ENCODE data around the gene RER1.

RER1 gene

DNA sequence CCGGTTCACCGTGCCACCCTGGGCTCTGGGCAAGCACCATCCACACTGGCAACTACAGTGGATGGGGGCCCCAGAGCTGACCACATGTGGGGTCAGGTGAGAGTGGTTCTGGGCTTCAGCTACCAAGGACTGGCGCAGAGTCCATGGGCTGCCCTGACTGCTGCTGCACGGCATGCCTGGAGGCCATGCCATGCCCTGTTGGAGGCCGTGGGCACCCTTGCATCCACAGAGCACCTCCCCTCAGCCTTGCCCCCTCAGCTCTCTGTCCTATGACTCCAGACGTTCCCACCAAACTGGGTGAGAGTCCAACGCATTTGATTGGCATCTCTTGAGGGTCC is 15.7 kb upstream of the RER1 start:
- no peak for DNase-seq (ENCODE audit: low read depth)

DNA sequence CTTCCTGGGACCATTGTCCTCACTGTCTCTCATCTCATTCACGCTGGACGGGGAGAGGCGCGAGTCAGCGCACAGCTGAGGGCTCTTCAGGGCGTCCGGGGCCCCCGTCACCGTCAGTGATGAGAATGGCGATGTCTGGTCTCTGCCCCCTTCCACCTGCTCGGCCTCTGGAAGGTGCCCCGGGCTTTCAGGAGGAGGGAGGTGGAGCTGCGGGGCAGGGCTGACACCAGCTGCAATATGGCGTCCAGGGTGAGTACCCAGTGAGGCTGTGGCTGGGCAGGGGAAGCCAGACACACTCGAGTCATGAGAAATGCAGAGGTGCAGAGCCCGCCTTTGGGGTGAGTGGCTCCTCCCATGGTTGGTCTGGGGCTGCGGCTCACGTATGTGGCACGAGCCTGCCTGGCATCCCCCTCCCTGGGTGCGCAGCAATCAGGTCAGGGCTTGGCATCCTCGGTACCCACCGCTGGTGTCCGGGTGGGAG is 15.3 kb upstream of the RER1 start:
- DNase-seq (ENCODE audit: low read depth) = no peak

DNA sequence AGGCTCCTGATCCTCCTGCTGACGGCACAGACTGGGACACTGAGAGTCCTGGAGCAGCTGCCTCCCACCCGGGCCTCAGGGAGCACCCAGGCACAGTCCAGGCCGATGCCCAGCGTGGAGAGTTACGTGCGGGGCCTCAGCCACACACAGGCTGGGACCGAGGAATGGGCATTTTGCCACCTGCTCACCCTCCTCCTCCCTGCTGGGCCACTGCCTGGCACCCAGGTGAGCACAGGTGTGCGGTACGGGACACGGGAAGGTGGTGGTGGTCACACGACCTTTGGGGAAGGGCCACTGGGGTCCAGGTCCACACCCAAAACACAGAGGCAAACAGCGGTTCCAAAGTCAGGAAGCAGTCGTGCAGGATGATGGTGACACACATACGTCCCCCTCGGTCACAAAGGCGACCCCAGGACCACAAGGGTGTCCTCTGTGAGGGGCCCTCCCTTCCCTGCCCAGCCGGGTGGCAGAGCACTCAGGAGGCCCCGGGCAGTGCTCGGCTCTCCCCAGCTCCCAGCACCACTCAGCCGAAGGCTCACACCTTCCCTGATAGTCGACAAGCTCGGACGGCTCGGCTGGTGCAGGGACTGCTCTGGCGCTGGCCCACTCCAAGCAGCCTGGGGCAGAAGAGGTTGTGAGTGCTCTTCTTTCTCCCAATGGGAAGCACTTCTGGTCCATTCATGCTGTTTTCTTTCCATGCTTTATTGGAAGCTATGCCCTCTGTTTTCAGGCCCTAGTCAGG is 14.5 kb upstream of the RER1 start:
- DNase-seq (ENCODE audit: low read depth) = no peak

DNA sequence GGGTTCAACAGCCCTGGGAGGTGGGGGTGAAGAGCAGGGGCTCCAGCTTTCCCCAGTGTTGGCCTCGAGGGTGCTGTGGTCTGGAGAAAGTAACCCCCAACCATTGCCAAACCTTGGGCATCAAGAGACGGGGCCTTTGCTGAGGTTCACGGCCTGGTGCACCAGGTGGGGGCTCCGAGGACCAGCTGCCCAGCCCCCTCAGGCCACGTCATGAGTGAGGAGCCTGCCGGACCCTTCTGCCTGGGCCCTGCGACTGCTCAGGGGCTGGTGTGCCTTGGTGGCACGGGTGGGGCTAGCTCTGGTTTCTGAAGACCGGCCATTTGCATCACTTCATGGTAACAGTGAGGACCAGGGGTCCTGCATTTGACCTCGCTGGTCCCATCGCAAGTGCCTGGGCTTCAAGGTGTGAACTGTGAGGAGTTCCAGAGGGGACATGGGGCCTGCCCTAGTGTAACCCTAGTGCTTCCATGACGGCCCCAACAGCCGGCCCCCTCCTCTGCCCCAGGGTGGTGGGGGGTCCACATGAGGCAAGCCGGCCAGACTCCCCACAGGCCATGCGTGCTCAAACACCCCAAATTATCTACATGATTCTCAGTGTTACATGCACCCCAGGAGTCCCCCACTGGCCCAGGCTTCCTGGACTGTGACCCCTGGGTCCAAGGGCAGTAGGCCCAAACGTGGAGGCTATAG is 13.7 kb upstream of the RER1 start:
- no peak for DNase-seq (ENCODE audit: low read depth)

DNA sequence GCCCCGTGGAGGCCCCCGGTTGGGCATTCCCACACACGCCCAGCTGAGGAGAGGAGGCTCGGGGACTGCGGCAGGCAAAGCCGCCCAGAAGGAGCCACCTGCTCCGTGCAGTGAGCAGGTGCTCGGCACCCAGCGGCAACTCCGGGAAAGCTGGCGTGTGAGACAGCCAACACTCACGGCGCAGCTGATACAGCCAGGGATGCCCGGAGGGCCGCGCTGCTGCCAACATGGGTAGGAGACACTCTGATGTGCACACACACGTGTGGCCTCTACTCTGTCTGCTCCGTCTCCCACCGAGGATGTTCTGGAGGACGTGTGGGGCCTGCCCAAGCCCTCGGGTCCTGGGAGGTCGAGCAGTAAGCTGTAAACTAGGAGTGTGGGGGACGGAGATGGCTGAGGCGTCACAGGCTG is 13.2 kb upstream of the RER1 start:
- DNase-seq (ENCODE audit: low read depth) = no peak

DNA sequence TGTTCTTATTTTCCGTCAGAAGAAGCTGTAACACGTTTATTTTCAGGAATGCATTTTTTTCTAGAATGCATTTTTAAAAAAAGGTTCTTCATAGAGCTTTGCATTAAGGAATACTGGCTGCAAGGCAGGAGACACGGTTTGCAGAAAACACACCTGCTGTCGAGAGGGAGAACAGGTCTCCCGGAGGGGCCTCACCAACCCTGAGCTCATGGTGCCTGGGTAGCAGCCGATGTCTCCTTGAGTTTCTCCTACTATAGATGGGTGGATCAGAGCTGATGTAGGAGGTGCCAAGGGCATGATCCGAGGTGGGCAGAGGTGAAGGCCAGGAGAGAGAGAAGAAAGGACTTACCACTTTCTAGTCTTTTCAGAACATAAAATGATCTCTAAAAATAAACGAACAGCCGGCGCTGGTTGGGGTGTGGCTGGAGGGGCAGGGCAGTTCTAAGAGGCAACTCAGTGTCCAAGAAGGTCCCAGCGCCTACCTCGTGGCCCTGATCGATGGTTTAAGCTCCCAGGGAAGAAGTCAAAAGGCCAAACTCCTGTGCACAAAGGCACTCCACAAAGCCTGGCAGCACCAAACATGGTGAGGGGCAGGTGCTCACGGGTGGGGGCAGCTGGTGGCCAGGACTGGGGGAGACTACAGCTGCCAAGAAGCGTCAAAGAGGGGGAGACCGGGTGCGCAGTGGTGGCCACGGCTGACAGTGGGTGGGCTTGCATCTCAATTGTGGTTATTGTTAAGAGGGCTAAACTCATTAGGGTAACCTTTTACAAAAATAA is 12.5 kb upstream of the RER1 start:
- DNase-seq (ENCODE audit: low read depth) = no peak

DNA sequence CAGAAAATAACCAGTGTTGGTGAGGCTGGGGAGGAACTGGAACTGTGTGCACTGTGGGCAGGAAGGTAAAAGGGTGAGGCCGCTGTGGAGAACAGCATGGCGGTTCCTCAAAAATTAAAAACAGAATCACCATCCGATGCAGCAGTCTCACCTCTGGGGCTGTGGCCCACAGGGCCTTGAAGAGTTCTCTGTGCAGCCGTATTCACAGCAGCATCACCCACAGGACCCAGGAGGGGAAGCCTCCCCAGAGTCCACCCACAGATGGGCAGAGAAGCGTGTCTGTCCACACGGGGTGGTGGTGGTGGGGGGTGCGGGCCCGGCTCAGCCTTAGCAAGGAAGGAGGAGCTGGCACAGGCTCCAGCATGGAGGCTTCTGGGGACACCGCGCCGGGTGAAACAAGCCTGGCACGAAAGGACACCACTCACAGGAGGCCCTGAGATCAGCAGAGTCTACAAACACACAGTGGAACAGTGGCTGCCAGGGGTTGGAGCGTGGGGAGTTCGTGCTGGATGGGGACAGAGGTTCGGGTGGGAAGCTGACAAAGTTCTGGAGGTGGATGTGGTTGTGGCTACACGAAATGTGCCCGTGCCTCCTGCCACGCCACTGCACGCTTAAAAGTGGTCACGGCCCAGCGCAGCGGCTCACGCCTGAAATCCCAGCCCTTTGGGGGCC is 11.8 kb upstream of the RER1 start:
- DNase-seq (ENCODE audit: low read depth) = no peak

DNA sequence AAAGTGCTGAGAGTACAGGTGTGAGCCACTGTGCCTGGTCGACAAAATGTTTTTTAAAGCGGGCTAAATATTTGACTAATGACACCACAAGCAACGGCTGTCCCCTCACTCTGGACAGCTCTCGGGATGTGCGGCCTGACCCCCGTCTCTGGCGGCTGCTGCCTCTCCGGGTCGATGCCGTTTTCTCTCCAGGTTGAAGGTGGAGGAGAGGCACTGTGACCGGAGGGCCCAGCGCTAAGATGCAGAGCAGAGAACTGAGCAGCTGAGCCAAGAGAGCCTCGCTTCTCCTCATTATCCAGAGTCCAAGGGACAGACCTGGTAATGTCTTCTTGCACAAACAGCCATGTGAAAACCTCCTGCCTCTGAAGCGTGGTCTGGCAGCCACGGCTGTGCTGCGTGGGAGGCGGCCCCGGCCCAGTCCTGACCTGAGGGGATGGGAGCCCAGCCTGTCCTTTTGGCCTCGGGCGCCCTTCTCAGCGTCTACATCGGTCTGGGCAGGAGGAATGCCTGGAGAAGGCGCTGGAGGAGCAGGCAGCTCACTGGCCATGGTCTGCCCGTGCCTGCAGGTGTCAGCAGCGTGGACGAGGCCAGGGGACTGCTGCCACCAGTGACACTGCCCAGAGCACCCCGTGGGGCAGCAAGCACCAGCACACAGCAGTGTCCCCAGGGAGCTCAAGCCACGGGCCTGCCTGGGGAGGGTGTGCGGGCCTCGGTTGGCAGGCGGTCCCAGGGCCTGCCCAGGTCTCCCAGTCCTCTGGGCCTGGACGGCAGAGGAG is 10.6 kb upstream of the RER1 start:
- DNase-seq (ENCODE audit: low read depth) = no peak

DNA sequence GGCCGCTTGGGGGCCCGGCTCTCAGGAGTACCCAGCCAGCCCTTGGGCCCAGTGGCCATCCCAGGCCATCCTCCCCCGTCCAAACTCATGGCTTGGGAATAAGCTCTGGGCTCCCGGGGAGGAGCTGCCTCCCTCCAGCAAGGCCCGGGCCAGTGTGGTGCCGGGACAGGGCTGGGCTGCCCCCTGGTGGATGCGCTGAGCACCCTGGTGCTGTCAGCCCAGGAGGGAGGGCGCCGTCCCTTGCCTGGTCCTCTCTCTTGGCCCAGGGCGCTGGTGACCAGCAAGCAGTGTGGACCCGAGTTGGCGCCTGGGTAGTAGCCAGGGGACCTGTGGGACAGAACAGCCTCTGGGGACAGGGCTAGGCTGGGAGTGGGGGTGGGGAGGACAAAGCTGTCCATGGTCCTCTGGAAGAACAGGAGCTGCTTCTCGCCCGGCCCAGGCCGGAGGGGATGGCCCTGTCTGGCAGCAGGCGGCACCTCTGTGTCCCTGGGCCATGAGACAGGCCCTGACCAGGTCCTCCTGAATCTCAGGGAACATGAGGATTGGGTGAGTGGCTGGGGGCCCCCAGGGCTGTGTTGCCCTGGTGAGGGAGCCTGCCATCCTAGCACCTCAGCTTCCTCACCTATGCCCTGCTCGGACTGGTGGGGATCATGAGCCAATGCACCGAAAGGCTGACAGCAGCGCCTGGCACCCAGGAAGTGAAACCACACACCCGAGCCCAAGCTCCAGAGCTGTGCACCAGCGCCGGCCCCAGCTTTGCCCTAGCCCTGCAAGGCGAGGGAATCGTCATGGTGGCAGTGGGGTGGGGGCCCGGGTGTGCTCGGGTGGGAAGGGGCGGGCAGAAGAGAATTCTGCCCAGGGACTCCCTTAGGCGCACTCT is 9.7 kb upstream of the RER1 start:
- DNase-seq (ENCODE audit: low read depth) = peak; percentile 64

DNA sequence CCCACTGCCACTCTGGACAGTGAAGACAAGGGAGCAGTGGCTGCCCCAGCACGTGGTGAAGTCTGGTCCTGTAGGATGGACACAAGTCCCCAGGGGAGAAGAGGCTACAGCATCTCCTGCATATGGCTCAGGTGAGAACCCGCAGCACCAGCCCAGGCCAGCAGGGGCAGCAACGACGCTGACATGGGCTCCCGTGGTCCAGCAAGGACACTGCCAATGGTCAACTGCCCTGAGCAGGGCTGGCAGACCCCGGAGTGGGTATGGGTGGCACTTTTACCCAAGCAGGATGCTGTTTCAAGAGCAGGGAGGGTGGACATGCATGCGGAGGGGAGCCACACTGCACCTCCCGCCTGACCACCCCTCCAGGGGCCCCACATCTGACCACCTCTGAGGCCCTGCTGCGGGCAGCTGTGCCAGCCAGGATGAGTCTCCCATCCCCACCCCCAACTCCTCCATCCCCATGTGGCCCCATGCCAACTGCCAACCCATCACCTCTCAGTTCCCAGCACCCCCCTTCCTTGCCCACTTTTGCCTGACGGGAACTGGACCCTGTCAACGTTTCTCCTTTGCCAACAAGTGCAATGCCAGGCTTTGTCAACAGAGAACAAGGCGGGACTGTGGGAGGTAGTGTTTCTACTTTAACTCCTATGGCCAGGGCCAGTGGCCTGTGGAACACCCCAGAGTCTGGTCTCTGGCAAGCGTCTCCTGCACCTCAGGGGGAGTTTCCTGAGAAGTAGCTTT is 8.8 kb upstream of the RER1 start:
- no peak for DNase-seq (ENCODE audit: low read depth)

DNA sequence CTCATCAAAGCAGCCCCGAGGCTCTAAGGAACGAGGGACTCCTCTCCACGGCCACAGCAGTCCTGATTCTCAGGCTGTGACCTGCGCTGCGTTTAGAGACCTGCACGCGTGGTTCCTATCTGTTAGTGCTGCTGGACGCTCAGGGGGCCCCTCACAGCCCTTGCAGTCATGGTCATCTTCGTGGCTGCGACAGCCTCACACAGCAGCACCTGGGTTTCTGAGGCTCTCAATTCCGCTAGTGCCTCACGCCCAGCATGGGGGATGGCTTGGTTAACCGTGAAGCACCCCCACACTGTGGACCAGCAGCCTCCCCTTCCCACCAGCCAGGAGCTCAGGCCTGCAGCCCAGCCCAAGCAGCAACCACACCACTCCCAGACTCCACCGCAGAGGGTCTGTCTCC is 8.1 kb upstream of the RER1 start:
- DNase-seq (ENCODE audit: low read depth) = no peak

DNA sequence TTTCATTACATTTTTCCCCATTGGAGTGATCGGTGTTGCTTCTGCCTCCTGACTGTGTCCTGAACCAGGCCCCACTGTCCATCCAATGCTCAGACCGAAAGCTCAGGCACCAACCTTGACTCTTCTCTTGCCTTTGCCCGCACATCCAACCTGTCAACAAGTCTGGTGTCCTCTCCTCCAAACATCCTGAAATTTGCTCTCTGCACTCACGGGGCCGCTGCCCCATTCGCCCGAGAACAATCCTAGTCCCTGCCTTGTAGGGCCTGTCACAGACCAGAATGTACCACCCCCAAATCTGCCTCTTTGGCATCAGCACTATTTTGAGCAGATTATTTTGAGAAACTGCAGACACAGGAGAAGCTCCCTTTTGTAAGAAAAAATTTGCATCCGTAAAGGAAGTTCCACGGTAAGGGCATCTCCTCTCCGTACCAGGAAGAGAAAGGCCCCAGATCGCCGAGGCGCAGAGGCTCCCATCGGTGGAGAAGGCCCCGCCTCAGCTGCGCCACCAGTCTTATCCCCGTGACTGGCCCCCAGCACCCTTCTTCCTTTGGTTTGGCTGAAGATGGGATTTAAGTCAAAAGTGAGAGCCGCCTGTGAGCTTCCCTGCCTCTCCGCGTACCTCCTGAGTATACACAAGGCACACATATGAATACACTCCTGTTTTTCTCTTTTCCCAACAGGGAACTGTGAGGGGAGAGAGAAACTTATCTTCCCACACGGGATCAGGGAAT is 7.3 kb upstream of the RER1 start:
- DNase-seq (ENCODE audit: low read depth) = no peak

DNA sequence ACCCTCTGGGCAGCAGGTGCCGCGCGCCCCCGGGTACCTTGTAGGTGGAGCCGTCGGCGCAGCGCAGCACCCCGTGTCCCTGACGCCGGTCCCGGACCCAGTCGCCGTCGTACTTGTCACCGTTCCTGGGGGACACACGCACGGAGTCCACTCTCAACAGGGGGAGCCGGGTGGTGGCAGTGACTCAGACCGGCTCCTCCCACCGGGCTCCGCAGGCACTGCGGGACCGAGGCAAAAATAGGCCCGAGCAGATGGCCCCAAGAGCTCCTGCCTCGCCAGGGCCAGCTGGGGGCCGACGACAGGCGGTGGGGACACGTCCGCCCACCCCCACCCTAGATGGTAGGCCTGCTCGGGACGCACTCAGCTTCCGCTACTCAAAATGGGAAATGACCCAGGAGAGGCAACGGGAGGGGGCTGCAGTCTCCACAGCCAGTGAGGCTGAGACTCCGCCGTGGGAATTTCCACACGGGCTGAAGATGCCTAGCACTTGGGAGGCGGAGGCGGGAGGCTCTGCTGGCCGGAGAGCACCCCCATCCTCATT is 6.6 kb upstream of the RER1 start:
- DNase-seq (ENCODE audit: low read depth) = no peak

DNA sequence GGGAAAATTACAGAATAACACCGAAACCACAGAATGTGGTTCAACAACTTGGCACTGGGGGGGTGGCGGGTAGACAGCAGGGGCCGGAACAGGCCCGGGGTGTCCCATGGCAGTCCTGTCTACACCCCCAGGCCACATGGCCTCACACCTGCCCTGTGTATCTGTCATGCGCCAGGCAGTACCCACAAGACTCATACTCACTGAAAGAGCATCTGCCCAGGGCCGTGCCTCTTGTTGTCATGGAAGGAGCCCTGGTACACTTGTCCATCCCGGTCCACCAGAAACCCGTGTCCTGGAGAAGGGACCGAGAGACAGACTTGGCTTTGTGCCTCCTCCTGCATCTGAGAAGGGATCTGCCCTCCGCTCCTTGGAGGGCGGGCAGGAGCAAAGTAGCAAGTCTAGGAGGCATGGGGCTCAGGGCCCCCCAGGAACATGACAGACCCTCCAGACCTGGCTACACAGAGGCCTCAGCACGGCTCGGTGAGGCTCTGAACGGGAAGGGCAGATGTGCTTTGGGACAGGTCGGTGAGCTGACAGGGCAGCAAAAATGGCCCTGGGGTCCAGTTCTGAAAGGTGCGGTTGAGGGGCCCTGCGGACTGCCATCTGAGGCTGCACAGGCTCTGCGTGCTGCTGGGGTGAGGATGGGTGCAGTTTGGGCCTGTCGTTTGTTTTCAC is 5.9 kb upstream of the RER1 start:
- no peak for DNase-seq (ENCODE audit: low read depth)

DNA sequence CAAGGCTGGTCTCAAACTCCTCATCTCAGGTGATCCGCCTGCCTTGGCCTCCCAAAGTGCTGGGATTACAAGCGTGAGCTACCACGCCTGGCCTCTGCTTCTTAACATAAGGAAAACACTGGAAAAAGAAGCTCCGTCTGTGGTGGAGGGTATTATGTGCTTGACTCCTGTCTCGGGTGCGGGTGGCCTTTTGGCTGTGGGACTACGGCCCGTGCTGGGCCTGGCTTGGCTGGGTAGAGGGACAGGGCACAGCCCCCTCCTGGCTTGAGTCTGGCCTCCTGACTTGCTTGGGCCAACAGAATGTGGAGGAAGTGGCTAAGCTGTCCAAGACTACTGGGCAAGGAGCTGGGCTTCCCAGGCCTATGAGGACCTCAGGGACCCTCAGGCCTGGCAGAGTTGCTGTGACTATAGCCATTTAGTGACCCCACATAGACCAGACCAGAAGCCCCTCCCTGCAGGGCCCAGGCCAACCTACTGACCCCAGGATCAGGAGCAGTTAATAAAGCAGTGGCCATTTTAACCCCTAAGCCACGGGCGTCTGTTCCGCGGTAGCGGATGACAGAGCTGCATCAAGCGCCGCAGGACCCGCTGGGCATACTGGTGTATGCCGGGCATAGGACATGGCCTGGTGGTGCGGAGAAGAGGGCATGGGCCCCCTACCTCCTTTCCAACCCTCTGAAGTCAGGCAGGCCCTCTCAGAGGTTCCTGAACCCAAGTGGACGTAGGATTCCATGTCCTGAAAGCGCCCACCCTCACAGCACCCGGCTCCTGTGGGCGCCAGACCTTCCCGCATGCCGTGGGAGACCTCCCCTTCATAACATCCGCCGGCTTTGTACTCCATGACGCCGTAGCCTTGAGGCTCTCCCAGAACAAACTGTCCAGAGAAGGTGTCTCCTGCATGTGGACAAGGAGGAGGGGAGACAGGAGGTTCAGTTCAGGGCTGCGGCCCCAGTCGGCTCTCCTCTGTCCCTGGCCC is 4.7 kb upstream of the RER1 start:
- no peak for DNase-seq (ENCODE audit: low read depth)

DNA sequence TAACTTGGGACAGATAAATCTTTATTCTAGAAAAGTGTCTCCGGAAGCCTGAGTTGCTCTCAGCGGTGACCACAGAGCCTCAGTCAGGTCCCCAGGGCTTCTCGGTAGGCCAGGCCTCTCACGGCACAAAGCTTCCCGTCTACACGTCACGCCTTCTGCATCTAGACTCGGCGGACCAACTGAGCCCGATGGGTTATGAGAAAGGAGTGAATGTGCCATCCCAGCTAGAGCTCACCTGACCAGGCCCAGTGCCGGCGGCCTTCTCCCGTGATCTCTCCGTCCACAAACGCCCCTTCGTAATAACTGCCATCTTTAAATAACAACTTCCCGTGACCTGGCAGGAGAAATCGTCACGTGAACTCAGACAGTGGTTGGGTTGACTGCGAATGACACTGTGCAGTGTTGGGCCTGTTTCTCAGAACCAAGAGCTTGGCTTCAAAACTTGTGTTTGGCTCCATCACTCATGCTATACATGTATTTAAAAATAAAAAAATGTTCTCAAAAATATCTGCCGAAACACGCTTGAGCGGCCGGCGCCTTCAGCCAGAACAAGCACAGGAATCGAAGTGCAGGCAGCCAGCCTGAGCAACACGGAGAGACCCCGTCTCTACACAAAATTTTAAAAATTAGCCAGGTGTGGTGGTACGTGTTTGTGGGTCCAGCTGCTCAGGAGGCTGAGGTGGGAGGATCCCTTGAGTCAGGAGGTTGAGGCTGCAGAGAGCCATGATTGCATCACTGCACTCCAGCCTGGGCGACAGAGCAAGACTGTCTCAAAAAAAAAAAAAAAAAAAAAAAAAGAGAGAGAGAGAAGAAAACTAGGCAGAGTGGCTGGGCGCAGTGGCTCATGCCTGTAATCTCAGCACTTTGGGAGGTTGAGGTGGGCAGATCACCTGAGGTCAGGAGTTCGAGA is 3.4 kb upstream of the RER1 start:
- DNase-seq (ENCODE audit: low read depth) = no peak
